Mucosa of gallbladder (tissue), 1 donor: Measurements from ENCODE around the gene TIMP3. TPM values are rescaled to one million over a fixed set of nuclear protein-coding genes. Genes with fewer than 3 reads are reported as not detected.
A peak's percentile ranks its signal among the peaks of the same experiment; 100 is the strongest.

Experiments
- DNase-seq: peaks from one replicate; pipeline ENCODE4 v3.0.0-alpha.2; 2020; ENCODE audit warnings: low spot score
- total RNA-seq: library from RNA; stranded (reverse); gene quantifications from one replicate; pipeline ENCODE4 v1.2.1, GENCODE V29; 2021
- donor health status: DM: no; HTN: no; CAD: no.

Gene TIMP3
- total RNA-seq, 1 donor from 2014 or later, result 180 TPM

DNA sequence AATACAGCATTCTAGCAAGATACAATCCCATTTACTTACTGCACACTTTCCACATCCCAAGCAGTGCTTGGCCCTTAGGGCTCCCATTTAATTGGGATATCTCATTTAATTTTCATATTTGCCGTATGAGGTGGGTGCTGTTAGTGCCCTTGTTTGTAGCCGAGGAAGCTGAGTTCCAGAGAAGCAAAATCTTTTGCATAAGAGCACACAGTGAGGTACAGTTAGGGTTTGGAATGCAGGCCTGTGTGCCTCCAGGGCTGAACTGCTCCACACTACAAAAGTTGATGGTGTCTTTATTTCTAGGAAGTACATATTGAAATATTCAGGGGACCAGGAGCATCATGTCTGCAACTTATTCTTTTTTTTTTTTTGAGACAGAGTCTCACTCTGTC lies 15.5 kb upstream of the TIMP3 start:
- no peak for DNase-seq

DNA sequence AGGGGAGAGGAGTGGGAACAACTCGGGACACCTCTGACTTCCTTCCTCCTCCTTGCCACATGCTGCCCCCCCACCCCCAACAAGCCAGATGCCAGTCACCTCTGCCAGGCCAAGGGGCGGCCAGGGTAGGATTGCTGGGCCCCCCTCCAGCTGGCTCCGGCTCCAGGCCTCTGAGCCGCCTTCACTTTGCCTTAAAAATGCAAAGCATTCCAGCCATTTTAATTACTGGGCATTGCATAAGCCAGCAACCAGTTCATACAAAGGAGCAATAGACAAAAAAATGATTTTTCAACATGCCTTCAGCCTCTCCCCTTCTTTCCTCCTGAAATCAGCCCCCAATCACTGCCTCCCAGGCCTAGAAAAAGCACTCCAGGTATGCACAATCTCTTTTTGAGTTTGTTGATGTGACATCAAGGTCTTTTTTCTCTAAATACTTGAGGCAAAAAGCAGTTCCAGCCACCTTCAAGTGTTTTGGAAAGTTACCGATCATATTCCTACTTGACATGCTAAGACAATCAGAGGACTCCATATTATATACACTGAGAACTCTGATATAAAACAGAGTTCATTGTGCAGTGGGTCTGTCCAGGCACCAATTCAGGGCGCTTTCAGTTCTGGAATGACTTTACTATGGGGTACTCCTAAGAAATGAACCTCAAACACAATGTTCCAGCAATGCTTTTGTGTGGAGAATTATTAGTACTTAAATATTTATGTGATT lies 12.4 kb upstream of the TIMP3 start:
- DNase-seq, result no peak

DNA sequence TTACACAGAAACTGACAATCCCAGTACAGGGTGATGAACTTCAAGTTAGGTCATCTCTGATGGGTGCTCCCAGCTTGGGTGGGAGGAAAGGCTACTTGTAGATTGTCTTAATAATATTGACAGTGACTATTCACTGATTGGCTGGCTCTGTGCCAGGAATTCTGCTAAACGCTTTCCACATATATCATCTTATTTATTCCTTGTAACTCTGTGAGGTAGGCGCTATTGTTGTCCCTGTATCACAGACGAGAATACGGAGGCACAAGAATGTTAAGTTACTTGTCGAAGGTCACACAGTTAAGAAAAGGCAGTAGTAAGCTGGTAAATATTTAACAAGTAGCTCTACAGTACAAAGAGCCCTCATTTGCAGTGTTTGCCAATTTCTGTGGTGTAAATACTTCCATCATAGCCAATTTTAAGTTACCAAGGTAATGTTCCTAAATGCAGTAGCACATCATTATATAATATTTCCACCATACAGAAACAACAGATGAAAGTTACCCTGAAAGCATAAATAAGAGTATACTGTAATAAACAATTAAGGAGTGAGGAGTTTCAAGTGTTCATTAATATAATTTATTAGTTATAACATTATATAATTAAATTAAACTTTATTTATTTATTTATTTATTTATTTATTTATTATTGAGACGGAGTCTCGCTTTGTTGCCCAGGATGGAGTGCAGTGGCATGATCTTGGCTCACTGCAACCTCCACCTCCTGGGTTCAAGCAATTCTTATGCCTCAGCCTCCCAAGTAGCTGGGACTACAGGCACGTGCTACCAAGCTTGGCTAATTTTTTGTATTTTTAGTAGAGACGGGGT lies 11.5 kb upstream of the TIMP3 start:
- DNase-seq, result no peak

DNA sequence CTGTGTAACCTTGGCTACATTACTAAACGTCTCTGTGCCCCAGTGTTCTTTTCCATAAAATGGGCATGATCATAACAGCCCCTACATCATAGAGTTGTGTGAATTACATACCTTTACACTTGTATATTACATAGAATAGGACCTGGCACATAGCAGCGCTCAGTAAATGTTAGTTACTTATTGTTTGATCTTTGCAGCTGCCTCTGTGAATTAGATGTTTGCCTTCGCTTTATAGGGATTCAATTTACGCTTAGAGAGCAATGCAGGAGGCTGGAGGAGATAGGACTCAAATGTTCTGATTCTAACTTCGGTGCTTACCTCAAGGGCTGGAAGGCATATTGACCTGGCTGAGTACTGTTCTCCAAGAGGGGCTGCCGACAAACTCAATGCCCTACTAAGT lies 10.4 kb upstream of the TIMP3 start:
- DNase-seq, result no peak

DNA sequence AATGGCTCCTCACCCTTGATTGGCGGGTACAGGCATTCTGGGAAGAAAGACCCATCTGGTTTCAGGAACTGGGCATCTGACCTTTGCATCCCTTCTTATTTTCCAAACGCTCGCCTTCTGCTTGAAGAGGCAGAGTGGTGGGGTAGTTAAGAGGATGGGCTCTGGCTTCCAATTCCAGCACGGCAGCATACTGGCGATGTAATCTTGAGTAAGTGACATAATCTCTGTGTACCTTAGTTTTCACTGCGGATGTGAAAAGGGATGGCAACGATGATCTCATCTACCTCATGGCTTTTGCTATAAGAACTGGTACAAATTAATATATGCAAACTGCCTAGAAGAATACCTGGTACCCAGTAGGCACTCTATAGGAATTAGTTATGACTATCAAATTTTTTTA lies 10.0 kb upstream of the TIMP3 start:
- DNase-seq, result no peak

DNA sequence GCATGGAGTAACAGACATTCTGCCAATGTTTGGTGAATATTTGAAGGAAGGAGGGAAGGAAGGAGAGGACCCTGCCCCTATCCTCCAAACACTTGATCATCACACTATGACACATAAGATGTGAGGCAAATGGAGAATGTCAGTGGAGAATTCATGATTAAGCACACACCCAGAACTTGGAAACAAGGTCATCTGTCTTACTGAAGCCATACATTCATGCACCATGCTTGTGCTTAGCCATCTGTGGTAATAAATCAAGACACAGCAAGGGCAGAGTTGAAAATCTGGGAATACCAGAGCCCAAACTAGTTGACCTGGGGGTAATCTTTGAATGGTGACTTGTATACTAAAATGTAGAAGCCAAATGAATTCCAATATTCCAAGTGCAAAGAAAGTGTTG lies 7.9 kb upstream of the TIMP3 start:
- DNase-seq, result no peak

DNA sequence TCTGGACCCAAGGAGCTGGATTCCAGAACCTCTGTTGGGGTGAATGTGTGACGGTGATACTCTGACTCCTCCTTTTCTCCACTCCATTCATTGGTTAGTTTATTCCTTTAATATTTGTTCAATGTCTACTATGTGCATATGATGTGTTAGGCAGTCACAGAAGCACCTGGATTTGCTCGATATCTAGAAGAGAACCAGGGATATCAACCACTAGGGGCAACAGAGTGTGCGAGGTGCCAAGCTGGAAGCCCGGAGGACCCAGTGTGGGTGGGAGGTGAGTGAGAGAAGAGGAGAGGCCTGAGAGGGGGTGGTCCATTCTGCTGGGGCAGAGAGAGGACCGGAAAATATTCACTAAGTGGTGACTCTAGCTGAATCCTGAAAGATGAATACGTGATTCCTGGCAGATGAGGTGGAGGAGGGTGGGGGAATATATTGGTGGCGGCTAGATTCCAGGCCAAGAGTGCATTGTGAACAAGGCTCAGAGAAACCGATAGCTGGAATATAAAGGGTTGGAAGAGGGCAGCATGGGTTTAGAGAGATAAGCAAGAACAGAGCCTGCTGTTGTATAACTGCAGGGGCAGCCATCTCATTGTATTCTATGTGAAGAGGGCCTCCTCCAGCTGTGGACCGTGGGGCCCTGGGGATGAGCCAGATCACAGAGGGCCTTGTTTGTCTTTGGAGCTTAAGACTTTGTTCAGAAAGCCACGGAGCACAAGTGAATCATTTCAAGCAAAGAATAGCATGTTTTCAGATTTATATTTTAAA lies 6.9 kb upstream of the TIMP3 start:
- DNase-seq, result no peak

DNA sequence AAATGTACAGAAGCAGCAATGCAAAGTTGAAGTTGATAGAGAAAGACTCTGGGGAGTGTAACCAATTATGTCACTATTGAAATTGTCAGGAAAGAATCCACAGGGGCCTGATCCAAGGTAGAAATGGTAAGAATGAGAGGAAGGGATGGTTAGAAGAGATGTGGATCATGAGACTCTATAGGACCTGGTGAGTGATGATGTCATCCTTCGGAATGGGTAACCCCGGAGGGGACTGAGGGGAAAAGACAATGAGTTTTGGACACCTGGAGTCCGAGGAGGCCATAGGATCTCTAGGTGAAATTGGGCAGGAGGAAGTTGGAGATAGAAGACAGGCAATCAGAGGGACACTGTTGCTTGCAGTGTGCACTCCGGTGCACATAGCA lies 6.3 kb upstream of the TIMP3 start:
- DNase-seq, result no peak

DNA sequence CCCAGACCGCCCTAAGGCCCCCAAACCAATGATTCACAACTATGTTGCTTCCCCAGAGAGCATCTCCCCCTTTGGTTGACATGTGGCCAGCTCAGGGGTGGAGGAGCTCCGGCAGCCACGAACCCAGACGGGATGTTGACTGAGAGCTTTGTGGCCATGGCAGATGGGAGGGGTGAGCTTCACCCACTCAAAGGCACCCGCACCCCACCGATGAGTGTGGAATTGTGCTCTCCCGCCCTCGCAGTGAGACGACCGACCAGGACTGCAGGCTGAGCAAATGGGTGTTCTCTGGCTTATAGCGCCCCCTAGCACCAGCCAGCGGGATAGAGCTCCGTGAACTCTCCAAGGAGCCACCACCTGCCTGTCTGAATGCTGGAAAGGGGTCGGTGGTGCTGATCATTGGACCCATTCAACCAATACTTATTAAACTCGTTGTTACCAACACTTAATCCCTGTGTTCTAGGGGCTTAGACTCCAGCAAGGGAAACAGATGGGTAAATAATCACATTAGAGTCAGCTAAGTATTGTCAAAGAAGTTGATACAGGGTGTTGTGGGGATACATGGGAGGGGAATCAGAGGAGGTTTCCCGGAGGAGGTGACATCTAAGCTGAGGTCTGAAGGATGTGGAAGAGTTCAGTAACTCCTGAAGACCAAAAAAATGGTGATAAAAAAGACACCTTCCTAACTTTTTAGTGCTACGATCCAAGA lies 4.5 kb upstream of the TIMP3 start:
- peak; percentile 60 for DNase-seq

DNA sequence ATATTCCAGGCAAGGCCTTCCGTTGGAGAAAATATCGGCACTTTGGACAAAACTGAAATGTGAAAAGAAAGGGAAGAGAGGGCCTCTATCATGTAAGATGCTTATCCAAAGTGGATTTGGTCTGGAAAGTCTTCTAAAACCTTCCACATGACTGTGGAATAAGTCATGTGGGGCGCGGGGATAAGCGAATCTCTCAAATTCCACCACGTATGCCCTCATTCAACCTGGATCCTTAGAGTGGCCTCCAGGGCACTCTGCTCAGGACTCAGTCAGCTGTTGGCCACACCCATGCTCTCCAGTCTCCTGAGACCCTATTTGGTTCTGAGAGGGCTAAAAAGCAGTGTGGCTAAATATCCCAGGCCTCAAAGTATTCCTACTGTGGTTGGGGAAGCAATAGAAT lies 2.0 kb upstream of the TIMP3 start:
- no peak for DNase-seq

DNA sequence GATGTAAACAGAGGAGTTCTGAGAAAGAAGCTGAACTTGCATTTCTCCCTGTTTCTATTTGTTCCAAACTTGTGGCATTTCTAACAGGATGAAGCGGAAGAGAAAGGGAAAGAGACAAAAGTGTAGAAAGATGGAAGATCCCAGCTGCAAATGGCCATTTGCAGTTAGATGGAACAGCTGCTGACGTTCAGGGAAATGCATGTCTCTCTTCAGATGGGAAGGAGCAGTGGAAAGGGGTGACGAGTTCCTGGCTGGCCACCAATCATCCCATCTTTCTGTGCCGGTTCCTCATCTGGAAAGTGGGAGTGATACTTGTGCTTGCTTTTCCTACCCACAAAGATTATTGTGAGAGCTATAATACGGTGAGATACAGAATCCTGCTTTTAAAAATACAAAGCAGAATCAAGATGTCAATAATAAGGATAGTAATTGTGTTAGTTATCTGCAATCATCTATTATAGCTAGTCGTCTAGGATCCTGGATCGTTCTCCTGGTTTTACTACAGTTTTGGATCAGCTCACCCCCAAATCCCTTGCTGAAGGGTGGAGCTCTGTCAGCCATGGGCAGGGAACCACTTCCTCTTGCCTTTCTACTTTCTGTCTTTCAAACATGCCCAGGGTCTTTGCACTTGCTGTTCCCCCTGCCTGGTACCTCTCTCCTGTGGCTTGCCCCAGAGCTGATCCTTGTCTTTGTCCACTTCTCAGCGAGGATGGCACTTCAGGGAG lies 1.2 kb upstream of the TIMP3 start:
- DNase-seq, result no peak

DNA sequence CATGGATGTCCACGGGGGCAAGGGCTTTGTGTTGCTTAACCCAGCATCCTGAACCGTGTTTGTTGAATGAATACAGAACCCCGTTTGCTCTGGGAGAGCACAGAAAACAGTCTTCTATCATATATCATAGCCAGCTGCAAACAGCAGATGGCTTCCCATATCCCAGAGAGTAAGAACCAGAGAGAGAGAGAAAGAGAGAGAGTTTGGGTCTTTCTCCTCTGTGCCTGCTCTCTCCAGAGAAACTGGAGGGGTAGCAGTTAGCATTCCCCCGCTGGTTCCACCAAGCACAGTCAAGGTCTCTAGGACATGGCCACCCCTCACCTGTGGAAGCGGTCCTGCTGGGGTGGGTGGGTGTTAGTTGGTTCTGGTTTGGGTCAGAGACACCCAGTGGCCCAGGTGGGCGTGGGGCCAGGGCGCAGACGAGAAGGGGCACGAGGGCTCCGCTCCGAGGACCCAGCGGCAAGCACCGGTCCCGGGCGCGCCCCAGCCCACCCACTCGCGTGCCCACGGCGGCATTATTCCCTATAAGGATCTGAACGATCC lies 440 bp upstream of the TIMP3 start:
- no peak for DNase-seq

DNA sequence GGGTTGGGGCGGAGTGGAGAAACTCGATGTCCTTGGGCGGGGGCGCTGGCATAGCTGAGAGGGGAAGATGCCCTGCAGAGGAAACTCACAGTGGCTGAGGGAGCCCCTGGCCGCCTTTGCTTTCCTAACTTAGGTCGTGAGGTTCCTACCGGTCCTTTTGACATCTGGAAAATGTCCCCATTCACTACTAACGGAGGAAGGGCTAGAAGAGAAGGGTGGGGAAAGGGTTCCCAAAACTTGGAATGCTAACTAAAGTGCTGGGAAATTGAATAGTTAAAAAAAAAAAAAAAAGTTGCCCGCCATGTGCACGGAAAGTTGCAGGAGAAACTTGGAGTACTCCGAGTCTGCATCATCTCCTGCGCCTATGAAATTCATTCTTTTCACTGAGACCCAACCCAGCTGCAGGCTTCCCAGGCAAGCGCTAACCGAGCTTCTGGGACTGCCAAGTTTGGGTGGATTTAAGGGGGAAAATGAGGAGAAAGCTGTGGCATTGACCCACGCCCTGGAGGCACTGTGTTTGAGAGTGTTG lies 796 bp downstream of the TIMP3 start:
- DNase-seq, result no peak

DNA sequence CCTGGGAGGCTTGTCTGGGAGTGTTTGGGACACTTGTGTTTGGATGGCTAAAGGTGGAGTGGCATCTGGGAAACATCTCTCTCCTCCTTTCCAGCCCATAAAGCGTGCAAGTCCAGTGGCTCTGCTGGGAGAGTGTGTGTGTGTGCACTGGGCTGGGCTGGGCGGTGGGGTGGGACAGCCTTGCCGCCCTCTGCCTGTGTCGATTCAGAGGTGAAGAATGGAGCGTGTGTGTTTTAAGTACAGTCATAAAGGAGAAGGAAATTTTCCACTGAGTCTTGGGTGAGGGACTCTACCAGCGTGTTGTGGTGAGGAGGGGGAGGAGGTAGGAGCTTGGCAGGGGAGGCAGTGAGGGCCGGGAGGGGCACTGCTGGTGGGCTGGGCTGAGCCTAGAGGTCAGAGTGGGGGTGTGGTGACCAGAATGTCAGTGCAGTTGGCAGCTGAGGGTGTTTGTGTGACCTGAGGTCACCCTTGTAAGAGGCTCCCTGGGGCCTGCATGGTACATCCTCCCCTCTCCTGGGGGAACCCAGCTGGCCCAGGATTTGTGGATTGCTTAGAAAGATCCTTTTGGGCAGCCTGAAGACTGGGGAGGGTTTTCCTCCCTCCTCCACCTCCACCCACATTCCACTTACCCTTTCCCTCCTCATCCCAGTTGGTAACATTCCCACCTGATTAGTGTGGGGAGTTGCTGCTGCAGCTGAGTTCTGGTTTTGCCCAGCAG lies 1.7 kb downstream of the TIMP3 start:
- no peak for DNase-seq

DNA sequence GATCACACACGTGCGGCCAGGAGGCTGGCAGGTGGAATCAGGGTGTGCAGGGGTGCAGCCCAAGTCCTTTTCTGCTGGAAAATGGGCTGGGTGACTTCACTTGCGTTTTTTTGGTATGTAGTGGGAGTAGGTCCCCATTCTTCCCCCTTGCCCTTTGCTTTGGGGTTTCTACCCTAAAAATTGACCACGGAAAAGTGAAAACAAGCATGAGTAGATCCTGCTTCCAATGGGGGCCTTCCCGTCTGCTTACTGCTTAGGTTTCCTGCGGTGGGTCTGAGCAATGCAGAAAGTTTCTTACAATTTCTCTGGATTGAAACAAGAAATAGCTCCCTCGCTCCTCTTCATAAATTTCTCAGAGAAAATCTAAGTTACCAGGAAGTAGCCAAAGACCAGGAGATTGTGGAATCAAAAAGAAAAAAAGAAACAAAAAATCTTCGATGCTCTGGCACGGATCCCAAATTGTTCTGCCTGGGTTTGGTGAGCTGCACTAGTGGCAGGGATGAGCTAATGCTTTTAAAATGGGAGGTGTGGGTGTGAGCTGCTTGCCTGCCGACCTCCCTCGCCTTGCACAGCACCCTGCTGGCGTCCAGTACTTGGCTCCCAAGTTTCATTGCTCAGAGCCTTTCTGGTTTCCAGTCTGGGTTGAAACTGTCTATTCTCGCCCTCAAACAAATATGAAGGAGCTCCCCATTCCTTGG lies 2.4 kb downstream of the TIMP3 start:
- no peak for DNase-seq

DNA sequence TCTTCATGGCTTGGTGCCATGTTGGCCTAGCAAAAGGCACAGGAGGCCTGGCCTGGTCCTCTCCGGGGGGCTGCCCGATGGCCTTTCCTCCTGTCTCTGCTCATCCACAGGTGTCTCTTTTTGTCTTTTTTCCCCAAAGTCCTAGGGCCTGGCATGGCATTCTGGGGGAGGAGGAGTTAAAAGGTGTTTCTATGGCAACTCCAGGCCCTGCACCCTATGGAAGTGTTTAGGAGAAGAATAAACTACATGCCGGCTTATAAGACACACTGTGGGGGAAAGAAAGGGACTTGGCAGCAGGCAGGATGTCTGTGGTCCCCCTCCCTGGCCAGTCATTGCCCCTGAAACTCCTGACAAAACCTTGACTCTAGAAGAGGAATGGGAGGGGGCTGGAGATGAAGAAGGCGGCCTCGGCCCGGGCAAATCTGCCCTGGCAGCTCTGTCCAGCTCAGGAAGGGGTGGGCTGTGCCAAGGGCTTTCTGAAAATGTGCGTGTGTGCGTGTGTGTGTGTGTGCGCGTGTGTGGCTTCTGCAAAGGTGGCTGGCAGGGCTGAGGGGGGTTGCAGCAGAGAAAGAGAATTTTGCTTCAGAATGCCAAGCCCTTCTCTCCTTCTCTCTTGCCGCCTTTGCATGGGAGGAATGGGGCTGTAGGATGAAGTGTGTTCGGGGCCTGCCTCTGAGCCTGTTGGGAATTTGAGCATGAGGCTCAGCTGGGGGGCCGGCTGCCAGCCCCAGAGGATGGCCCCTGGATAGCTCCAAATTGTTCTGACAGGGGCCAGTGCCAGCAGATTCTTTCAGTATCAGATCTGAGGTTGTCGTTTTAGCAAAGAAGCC lies 3.2 kb downstream of the TIMP3 start:
- DNase-seq, result no peak

DNA sequence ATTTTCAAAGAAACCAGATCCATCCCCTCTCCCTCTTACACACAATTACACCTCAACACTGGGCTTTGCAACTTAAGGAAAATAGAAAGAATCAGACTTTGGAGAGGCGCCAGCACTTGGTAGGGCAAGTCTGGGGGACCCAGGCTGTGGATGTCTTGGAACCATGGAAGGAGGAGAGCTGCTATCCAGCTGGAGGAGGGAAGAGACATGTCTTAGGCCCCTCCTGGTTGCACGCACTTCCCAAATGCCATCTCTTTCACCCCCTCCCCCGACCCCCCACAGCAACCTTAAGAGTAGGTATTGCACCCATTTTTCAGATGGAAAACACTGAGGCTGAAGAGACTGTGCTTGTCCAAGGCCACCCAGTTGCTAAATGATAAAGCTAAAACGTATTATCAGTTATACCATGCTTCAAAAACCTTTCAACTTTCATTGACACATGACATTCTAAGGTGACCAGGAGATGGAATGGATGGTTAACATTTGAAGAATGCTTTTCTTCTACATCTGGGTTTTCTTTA lies 3.9 kb downstream of the TIMP3 start:
- no peak for DNase-seq

DNA sequence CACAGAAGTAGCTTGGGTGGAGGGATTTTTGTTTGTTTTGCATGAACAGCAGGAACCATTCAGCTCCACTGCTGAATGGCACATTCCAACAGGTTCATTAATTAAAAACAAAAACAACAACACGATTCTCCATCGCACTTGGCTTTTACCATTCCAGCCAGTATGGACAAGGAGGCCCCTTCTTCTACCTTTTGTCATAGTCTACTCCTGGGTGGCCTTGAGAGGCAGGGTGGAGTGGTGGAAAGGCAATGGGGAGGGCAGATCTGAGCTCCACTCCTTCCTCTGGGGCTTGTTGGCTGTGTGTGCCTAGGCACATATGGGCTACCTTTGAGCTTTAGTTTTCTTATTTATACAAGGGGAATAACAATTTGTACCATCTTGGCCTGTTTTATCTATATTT lies 4.8 kb downstream of the TIMP3 start:
- DNase-seq, result no peak
